ENCODE data around the gene ELAPOR1. TPM values are rescaled to one million over a fixed set of nuclear protein-coding genes. Genes with fewer than 3 reads are reported as not detected.
"Not testable (repeated sequence)": the region's sequence is repeated elsewhere in the genome, so short reads cannot be mapped to it uniquely, and the experiment has no call there.

Gene ELAPOR1
- total RNA-seq, 6 donors from 2014 or later = 14.7 to 49.3 (median 24.4) TPM

DNA sequence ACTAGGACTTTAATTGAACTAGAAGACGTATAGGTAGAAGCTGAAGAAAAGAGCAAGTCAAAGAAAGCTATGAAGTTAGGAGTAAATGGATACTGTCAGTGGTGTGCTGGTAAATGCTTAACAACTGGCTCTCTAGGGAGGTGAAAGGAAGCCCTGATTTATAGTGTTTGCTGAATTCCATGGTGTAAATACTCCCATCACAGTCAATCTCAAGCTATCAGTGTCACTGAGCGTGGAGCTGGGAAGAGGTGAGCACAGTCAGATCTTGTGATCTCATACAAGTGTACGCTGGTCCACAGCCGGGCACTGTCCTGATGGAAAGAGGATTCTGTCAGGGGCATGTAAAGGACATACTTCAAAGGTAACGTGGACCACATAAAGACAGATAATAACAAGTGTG, 28.3 kb downstream of the ELAPOR1 start:
- no peak for TF ChIP-seq POLR2AphosphoS5 (IDR thresholded peaks at IDR 0.05)
- no peak for TF ChIP-seq EP300 (IDR thresholded peaks at IDR 0.05)
- TF ChIP-seq, protein P1, sequence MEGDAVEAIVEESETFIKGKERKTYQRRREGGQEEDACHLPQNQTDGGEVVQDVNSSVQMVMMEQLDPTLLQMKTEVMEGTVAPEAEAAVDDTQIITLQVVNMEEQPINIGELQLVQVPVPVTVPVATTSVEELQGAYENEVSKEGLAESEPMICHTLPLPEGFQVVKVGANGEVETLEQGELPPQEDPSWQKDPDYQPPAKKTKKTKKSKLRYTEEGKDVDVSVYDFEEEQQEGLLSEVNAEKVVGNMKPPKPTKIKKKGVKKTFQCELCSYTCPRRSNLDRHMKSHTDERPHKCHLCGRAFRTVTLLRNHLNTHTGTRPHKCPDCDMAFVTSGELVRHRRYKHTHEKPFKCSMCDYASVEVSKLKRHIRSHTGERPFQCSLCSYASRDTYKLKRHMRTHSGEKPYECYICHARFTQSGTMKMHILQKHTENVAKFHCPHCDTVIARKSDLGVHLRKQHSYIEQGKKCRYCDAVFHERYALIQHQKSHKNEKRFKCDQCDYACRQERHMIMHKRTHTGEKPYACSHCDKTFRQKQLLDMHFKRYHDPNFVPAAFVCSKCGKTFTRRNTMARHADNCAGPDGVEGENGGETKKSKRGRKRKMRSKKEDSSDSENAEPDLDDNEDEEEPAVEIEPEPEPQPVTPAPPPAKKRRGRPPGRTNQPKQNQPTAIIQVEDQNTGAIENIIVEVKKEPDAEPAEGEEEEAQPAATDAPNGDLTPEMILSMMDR (IDR thresholded peaks at IDR 0.05) = no peak
- no peak for TF ChIP-seq POLR2A (IDR thresholded peaks at IDR 0.05)
- Histone ChIP-seq H3K4me1 (no peaks in the 10 kb centered on the region), H3K27ac (no peak overlapping the region), H3K27me3 (no peaks in the 10 kb centered on the region), H3K9me3 (no peaks in the 10 kb centered on the region), H3K4me3 (no peak overlapping the region), H3K36me3 (no peaks in the 10 kb centered on the region)
- ATAC-seq (ENCODE audit: low FRiP score in 2 of 2) (no peak), DNase-seq (no peak)
- 91 to 93% methylated on average over 5 of the region's 5 CpGs for WGBS, 2 donors

DNA sequence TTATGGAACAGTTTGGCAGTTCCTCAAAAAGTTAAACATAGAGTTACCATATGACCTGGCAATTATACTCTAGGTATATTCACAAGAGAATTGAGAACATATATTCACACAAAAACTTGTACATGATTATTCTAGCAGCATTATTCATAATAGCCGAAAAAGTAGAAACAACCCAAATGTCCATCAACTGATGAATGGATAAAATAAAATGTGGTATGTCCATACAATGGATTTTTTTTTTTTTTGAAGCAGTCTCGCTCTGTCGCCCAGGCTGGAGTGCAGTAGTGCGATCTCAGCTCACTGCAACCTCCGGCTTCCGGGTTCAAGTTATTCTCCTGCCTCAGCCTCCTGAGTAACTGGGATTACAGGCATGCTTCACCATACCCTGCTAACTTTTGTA, 28.8 kb downstream of the ELAPOR1 start:
- ATAC-seq (ENCODE audit: low FRiP score in 2 of 2); H3K27ac ChIP-seq; DNase-seq; H3K4me3 ChIP-seq; H3K36me3 ChIP-seq; H3K9me3 ChIP-seq; H3K27me3 ChIP-seq; H3K4me1 ChIP-seq: not testable (repeated sequence)
- WGBS, 2 donors = 95 to 97% methylated on average over 6 of the region's 6 CpGs

DNA sequence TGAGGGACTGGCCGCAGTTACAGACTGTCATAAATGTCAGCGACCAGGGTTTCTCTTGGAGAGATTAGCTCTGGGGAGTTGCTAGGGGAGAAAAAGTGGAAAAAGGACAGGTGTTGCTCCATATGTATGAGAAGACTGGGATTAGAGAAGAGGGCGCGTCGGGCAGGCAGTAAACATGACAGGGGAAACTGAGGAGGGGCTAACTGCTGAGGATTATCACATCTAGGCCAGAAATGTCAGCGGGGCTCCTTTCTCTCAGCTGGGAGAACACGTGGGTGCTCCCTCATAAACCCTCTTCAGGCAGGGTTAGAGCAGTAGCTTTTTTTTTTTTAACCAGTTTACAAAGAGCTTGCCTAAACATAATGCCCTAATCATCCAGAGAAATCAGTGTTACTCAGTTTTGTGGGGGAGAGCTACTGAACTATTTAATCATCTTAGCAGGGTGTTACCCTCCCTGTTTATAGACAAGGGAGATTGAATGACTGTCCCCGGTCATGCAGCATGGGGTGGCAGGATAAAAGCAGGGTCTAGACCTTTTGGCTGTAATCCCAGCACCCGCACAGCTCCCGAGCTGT, 35.2 kb downstream of the ELAPOR1 start:
- 77 to 79% methylated on average over 10 of the region's 10 CpGs for WGBS, 2 donors
- H3K27me3 ChIP-seq = no peaks in the 10 kb centered on the region
- DNase-seq (no peak), ATAC-seq (ENCODE audit: low FRiP score in 2 of 2) (no peak)
- H3K36me3 ChIP-seq = no peaks in the 10 kb centered on the region
- no peak for TF ChIP-seq POLR2AphosphoS5 (IDR thresholded peaks at IDR 0.05)
- TF ChIP-seq POLR2A (IDR thresholded peaks at IDR 0.05) = no peak
- TF ChIP-seq, protein P1 (IDR thresholded peaks at IDR 0.05) = no peak
- TF ChIP-seq EP300 (IDR thresholded peaks at IDR 0.05) = no peak
- H3K27ac ChIP-seq = no peak overlapping the region
- H3K4me1 ChIP-seq = peaks cover 0 to 11% (median 5%) of the 10 kb centered on the region in 4 donors
- no peaks in the 10 kb centered on the region for H3K9me3 ChIP-seq
- no peak overlapping the region for H3K4me3 ChIP-seq

DNA sequence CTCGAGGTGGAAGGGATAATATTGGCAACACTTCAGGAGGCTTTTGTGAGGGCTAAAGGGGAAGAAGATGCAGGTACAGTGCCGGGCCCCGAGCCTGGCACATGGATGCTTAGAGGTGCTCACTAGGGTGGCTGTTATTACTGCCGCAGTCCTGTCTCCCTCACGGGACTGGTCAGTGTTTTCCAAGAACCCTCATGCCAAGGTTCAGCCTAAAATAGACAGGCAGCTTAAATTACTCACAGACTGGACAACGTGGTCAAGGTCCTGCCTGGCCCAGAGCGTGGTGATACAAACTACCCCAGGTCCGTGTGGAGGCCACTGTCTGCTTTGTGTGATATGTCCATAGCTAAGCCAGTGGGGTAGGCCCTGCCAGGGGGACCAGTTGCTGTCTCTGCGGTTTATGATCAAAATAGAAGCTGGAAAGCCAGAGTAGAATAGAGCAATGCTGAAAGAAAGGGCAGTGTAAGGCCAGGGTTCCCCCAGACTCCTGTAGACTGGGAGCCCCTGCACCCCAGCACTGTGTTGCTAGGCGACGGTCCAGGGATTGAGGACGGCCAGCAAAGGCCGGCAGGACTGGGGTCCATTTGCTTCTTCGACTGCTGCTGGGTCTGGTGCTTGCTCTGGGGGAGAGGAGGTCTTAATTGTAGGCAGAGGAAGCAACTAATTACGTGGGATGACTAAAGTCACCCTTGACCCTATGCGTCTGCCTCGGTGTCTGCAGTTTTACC, 36.1 kb downstream of the ELAPOR1 start:
- no peaks in the 10 kb centered on the region for H3K27me3 ChIP-seq
- no peak for ATAC-seq (ENCODE audit: low FRiP score in 2 of 2)
- H3K4me1 ChIP-seq = peaks cover 0 to 11% (median 5%) of the 10 kb centered on the region in 4 donors
- H3K4me3 ChIP-seq = no peak overlapping the region
- TF ChIP-seq, protein P1 (IDR thresholded peaks at IDR 0.05) = no peak
- TF ChIP-seq POLR2AphosphoS5 (IDR thresholded peaks at IDR 0.05) (no peak), EP300 (IDR thresholded peaks at IDR 0.05) (no peak), POLR2A (IDR thresholded peaks at IDR 0.05) (no peak)
- no peaks in the 10 kb centered on the region for H3K9me3 ChIP-seq
- no peak overlapping the region for H3K27ac ChIP-seq
- H3K36me3 ChIP-seq = no peaks in the 10 kb centered on the region
- DNase-seq = no peak
- WGBS, 2 donors = 78 to 81% methylated on average over 13 to 17 of the region's 17 CpGs

DNA sequence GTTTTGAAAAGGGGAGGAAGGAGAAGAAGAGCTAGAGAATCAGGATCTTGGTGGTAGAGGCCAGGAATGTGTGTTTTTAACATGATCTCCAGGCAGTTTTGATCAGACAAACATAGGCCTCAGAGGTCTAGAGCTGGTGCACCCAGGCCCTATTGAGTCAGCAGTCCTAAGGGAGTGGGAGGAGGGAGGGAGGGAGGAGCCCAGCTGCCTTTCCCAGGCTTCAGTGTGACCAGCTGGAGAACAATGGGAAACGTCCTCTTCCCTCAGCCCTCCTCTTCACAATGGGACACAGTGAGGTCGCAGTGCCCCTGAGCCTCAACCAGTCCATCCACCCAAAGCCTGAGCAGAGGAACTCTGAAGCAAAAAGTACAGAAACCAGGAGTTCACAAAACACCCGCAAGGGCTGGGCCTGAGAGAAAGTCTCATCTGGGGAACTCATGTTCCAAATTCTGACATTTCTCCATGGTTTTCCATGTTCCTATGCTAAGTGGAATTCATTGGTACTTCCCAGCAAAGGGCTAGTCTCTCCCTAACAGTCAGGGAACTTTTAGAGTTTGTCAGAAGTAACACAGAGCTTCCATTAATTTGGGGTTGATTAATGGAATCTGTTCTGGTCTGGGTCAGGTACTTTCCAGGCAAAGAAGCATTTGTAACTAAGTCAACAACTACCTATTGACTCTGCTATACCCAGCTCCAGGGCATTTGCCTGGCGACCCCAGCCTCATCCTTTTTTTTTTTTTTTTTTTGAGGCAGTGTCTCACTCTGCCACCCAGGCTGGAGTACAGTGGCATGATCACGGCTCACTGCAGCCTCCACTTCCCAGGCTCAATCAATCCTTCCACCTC, 37.5 kb downstream of the ELAPOR1 start:
- no peaks in the 10 kb centered on the region for H3K27me3 ChIP-seq
- ATAC-seq (ENCODE audit: low FRiP score in 2 of 2) (peak; percentile 65 to 87), DNase-seq (peak in 1 of 2 donors; percentile 32)
- 68 to 72% methylated on average over 5 of the region's 5 CpGs for WGBS, 2 donors
- TF ChIP-seq, protein P1 (IDR thresholded peaks at IDR 0.05) = no peak
- no peak for TF ChIP-seq EP300 (IDR thresholded peaks at IDR 0.05)
- TF ChIP-seq POLR2AphosphoS5 (IDR thresholded peaks at IDR 0.05) = no peak
- no peak for TF ChIP-seq POLR2A (IDR thresholded peaks at IDR 0.05)
- peaks cover 0 to 11% (median 5%) of the 10 kb centered on the region in 4 donors for H3K4me1 ChIP-seq
- no peak overlapping the region for H3K4me3 ChIP-seq
- no peaks in the 10 kb centered on the region for H3K9me3 ChIP-seq
- no peaks in the 10 kb centered on the region for H3K36me3 ChIP-seq
- H3K27ac ChIP-seq = no peak overlapping the region
